Stomach smooth muscle (tissue), 2 donors: ENCODE results near the gene NUTF2.

Experiments used
- H3K27ac ChIP-seq: one replicate; pipeline ENCODE4 v1.7.0; 2013; ENCODE audit warnings: mild to moderate bottlenecking, low read length, inconsistent platforms
- H3K27me3 ChIP-seq, 2 donors: one replicate each; pipeline ENCODE4 v1.7.0; 2013; ENCODE audit warnings: low read length in 2 of 2; ENCODE audit not compliant: insufficient read depth in 2 of 2, control insufficient read depth in 1 of 2
- H3K36me3 ChIP-seq, 2 donors: one replicate each; pipeline ENCODE4 v1.7.0; 2013; ENCODE audit warnings: low read length in 2 of 2; ENCODE audit not compliant: control insufficient read depth in 2 of 2, insufficient read depth in 2 of 2
- H3K4me1 ChIP-seq: one replicate; pipeline ENCODE4 v1.7.0; 2013; ENCODE audit warnings: low read length; ENCODE audit not compliant: control insufficient read depth, insufficient read depth
- H3K4me3 ChIP-seq, 2 donors: one replicate each; pipeline ENCODE4 v1.7.0; 2013; ENCODE audit warnings: low read length in 2 of 2
- H3K9ac ChIP-seq, 2 donors: one replicate each; pipeline ENCODE4 v1.7.0; 2013; ENCODE audit warnings: low read length in 2 of 2, mild to moderate bottlenecking in 1 of 2
- H3K9me3 ChIP-seq, 2 donors: one replicate each; pipeline ENCODE4 v1.7.0; 2013; ENCODE audit warnings: low read length in 2 of 2; ENCODE audit not compliant: control insufficient read depth in 2 of 2
- donor health status: healthy.
- donor health status: Pancreatic carcinoma.

NUTF2 gene

DNA sequence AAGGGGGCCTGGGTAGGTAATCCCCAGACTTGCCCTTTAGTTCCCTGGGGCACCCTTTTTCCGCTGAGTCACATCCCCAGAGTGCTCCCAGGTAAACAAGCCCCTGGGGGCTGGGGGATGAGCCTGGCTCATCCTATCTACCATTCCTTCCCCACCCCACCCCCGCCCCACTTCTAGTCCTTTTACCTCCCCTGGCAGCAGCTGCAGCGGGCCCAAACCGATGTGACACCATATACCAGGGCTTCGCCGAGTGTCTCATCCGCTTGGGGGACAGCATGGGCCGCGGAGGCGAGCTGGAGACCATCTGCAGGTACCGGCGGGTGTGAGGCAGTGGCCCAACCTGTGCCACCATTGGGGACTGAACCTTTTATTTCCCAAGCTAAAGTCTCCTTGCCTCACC, 38.8 kb downstream of the NUTF2 start:
- Histone ChIP-seq H3K36me3 (peaks cover 31% of the 10 kb centered on the region in 2 donors), H3K4me1 (peaks cover 15% of the 10 kb centered on the region)

DNA sequence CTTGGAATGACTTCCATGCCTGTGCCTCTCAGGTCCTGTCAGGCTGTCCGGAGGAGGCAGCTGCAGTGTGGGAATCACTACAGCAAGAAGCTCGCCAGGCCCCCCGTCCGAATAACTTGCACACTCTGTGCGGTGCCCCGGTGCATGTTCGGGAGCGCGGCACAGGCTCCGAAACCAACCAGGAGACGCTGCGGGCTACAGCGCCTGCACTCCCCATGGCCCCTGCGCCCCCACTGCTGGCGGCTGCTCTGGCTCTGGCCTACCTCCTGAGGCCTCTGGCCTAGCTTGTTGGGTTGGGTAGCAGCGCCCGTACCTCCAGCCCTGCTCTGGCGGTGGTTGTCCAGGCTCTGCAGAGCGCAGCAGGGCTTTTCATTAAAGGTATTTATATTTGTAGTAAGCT, 39.2 kb downstream of the NUTF2 start:
- H3K9ac ChIP-seq = no peak overlapping the region
- no peaks in the 10 kb centered on the region for H3K27me3 ChIP-seq
- H3K36me3 ChIP-seq = peaks cover 27% of the 10 kb centered on the region in 2 donors
- H3K4me1 ChIP-seq = peaks cover 15% of the 10 kb centered on the region
- H3K27ac ChIP-seq = no peak overlapping the region
- no peaks in the 10 kb centered on the region for H3K9me3 ChIP-seq
- no peak overlapping the region for H3K4me3 ChIP-seq

More for the DNA sequence above, 38.8 kb downstream of the NUTF2 start:
- H3K9me3 ChIP-seq = no peaks in the 10 kb centered on the region
- H3K9ac ChIP-seq = no peak overlapping the region
- H3K4me3 ChIP-seq = no peak overlapping the region
- H3K27me3 ChIP-seq = no peaks in the 10 kb centered on the region
- H3K27ac ChIP-seq = peak overlapping the region; percentile 41

DNA sequence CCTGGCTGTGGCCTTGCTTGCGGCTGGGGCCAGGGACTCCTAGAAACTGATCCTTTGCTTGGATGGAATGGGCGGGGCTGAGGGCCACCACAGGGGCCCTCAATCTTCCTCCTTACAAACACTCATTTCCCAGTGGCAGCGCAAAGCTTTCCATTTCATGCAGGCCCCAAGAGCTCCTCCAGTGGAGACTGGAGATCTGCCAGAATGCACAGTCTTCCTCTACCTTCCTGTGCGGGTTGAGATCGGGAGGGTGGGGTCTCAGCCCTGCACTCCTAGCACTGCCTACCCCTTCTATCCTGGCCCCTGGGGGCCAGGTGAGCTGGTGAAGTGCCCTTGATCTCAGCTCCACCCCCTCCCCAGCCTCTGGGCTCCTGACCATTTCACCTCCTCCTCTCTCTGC, 39.7 kb downstream of the NUTF2 start:
- Histone ChIP-seq H3K9me3 (no peaks in the 10 kb centered on the region), H3K4me1 (peaks cover 15% of the 10 kb centered on the region), H3K4me3 (no peak overlapping the region), H3K9ac (no peak overlapping the region), H3K36me3 (peaks cover 23% of the 10 kb centered on the region in 2 donors), H3K27me3 (no peaks in the 10 kb centered on the region), H3K27ac (no peak overlapping the region)

DNA sequence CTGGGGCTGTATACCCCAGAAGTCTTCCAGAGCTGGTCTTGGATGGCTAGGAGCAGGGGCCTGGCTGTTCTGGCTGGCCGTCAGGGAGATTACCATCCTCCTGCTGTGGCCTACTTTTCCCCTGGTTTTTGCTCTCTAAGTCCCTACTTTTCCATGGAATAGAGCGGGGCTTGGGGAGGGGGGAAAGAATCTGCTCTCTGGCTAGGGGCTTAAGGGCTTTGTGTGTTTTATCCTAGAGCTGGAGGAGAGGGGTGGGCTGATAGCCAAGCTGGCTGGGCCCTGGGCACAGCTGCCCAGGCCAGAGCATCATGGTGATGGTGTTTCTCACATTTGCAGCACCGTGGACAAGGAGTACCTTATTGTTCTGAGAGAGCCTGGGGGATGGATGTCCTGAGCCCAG, 41.6 kb downstream of the NUTF2 start:
- Histone ChIP-seq H3K9ac (no peak overlapping the region), H3K27ac (no peak overlapping the region), H3K9me3 (no peaks in the 10 kb centered on the region), H3K27me3 (no peaks in the 10 kb centered on the region), H3K36me3 (peaks cover 3% of the 10 kb centered on the region in 2 donors), H3K4me3 (no peak overlapping the region), H3K4me1 (peaks cover 21% of the 10 kb centered on the region)

DNA sequence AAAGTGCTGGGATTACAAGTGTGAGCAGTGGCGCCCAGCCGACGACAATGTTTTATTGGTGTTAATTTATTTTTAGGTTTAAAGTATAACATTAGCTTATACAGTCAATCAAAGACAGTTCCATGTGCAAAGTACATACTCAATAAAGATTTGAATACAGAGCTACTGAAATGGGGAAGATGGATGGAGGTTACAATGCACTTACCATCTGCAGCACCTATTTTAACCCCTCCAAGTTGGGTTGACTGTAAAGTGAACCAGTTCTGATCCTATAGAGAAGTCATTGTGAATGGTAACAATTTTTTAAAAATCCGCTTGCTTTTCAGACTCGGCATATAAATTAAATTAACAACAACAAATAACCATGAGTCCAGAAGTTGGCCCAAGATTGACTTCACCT, 45.6 kb downstream of the NUTF2 start:
- peak overlapping the region; percentile 75 to 79 for H3K9ac ChIP-seq
- no peaks in the 10 kb centered on the region for H3K9me3 ChIP-seq
- peak overlapping the region; percentile 55 for H3K27ac ChIP-seq
- peak overlapping the region; percentile 76 to 87 for H3K4me3 ChIP-seq
- H3K4me1 ChIP-seq = peaks cover 29% of the 10 kb centered on the region
- H3K36me3 ChIP-seq = no peaks in the 10 kb centered on the region
- H3K27me3 ChIP-seq = no peaks in the 10 kb centered on the region

DNA sequence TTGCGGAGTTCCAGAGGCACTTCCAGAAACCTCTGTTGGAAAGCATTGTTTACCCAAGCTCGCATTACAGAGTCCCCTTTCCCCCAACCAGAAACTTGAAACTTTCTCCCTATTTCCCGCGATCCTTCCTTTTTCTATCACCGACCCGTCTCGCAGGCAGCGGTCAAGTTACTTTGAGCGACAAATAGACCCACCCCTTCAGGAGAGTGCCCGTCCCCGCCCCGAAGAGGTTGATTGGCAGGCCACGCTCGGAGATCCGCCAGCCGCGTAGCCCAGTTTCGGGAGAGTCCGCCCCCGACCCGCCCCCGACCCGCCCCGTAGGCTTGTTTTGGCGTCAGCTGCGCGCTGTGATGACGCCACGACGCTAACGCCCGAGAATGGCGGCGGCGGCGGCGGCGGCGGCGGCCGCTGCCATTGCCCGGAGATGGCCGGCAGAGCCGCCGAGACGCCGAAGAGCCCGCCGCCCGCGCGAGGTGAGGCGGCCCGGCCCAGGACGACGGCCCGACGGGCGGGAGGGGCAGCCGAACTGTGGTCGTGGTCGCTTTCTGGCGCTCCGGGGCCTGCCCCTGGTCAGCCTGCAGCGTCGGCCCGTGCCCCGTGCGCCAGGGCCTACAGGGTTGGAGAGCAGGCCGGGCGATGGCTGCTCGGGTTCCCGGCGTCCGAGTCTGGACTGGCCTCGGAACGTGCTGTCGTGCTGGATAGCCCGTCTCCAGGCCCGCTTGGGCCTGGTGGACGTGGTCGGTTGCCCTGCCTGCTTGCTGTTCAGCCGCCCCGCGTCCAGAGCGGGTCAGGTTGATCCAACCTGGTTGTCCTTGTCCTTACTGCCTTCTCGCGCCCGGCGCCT, 46.4 kb downstream of the NUTF2 start, which contains the start of gene PSKH1:
Gene PSKH1, plus strand, starts transcription at position 356 of the 844 bp plus-strand sequence. CDS start 15,496 bp downstream, outside the sequence.
- peak within 1 kb of the TSS; percentile 90 for H3K27ac ChIP-seq
- H3K9me3 ChIP-seq = no peaks in the 10 kb centered on the region
- peak within 1 kb of the TSS; percentile 87 to 96 for H3K4me3 ChIP-seq
- peaks cover 30% of the 10 kb centered on the region for H3K4me1 ChIP-seq
- H3K27me3 ChIP-seq = no peaks in the 10 kb centered on the region
- H3K9ac ChIP-seq = peak within 1 kb of the TSS; percentile 96 to 99
- H3K36me3 ChIP-seq = no peaks in the 10 kb centered on the region

DNA sequence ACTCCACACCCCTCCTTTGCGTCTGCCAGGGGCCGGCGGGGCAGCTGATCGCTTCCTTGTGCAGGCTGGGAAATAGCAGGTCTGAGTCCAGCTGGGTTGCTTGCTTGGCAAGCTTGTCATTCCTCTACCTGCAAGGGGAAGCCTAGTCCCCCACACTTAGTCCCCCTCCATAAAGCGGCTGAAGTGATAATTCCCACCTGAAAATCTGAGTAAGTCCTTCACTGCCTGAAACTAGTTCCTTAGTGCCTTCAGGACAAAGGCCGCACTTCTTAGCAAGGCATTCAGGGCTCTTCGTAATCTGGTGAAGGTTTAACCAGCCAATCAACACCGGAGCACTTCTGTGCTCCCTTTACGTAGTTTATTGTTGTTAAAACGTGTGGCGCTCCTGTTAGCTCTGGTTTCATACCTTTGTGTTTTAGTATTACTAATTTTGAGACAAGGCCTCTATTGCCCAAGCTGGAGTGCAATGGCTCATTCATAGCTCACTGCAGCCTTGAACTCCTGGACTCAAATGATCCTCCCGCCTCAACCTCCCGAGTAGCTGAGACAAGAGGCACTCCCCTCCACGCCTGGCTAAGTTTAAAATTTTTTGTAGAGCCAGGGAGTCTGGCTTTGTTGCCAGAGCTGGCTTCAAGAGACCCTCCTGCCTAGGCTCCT, 47.1 kb downstream of the NUTF2 start:
- Histone ChIP-seq H3K9ac (peak overlapping the region; percentile 96 to 99), H3K36me3 (no peaks in the 10 kb centered on the region), H3K4me3 (peak overlapping the region; percentile 75 to 96), H3K9me3 (no peaks in the 10 kb centered on the region), H3K27ac (peak overlapping the region; percentile 90), H3K27me3 (no peaks in the 10 kb centered on the region), H3K4me1 (peaks cover 30% of the 10 kb centered on the region)

DNA sequence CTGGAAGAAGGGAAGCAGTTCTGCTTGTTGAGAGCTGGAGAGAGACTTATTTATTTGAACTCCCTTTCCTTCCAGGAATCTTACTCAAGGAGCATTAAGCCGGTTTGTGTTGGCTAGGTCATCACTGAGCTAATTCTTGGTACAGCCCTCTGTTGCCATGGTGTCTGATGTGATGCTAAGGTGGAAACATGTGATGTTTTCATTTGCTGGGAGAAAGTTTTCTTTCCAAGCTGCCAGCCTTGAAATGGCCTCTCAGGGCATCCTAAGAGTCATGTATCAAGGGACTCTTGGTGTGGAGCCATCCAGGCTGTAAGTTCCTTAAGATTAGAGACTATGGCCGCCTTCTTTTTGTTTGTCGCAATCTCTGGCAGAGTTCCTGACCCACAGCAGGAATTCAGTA, 50.5 kb downstream of the NUTF2 start:
- peak overlapping the region in 1 of 2 donors; percentile 6 for H3K9ac ChIP-seq

DNA sequence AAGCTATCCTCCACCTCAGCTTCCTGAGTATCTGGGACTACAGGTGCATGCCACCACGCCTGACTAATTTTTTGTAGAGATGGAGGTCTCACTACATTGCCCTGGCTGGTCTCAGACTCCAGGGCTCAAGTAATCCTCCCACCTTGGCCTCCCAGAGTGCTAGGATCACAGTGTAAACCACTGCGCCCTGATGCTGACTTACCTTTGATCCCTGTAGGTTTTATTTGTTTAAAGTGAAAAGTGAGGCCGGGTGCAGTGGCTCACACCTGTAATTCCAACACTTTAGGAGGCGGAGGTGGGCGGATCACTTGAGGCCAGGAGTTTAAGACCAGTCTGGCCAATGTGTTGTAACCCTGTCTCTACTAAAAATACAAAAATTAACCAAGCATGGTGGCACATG, 55.0 kb downstream of the NUTF2 start:
- no peaks in the 10 kb centered on the region for H3K9me3 ChIP-seq
- H3K36me3 ChIP-seq = peaks cover 0 to 3% of the 10 kb centered on the region in 2 donors
- H3K27ac ChIP-seq = no peak overlapping the region
- no peak overlapping the region for H3K4me3 ChIP-seq
- H3K27me3 ChIP-seq = no peaks in the 10 kb centered on the region
- peaks cover 5% of the 10 kb centered on the region for H3K4me1 ChIP-seq
- H3K9ac ChIP-seq = no peak overlapping the region

More for the DNA sequence above, 50.5 kb downstream of the NUTF2 start:
- no peaks in the 10 kb centered on the region for H3K9me3 ChIP-seq
- H3K27me3 ChIP-seq = no peaks in the 10 kb centered on the region
- H3K27ac ChIP-seq = no peak overlapping the region
- H3K4me1 ChIP-seq = peaks cover 28% of the 10 kb centered on the region
- no peak overlapping the region for H3K4me3 ChIP-seq
- no peaks in the 10 kb centered on the region for H3K36me3 ChIP-seq

DNA sequence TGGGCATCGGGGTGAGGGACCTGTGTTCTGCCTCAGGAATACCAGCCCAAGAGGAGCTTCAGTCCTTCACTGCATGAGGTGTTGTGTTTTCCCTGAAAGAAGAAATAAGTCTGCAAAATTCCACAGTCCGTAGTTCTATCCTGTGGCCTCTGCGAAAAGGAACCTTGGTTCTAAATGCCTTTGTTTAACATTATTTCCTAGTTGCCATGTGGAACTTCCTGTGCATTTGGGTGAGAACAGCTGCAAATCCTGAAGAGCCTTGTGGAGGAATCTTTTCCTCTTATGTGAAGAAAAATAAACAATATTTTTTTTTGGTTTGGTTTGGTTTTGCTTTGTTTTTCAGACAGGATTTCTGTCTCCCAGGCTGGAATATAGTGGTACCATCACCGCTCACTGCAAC, 56.1 kb downstream of the NUTF2 start:
- Histone ChIP-seq H3K27me3 (no peaks in the 10 kb centered on the region), H3K4me1 (no peaks in the 10 kb centered on the region), H3K36me3 (peaks cover 0 to 3% of the 10 kb centered on the region in 2 donors), H3K27ac (no peak overlapping the region), H3K9me3 (no peaks in the 10 kb centered on the region), H3K4me3 (no peak overlapping the region), H3K9ac (no peak overlapping the region)
